ENCODE measurements around the gene GNG12. TPM values are rescaled to one million over a fixed set of nuclear protein-coding genes. Genes with fewer than 3 reads are reported as not detected.

GNG12 gene
- total RNA-seq, 6 donors from 2014 or later, result 14.3 to 54.6 (median 45.1) TPM

- TF ChIP-seq POLR2A (IDR thresholded peaks at IDR 0.05) (no peak), EP300 (IDR thresholded peaks at IDR 0.05) (no peak), POLR2AphosphoS5 (IDR thresholded peaks at IDR 0.05) (no peak)
- TF ChIP-seq, protein P1, sequence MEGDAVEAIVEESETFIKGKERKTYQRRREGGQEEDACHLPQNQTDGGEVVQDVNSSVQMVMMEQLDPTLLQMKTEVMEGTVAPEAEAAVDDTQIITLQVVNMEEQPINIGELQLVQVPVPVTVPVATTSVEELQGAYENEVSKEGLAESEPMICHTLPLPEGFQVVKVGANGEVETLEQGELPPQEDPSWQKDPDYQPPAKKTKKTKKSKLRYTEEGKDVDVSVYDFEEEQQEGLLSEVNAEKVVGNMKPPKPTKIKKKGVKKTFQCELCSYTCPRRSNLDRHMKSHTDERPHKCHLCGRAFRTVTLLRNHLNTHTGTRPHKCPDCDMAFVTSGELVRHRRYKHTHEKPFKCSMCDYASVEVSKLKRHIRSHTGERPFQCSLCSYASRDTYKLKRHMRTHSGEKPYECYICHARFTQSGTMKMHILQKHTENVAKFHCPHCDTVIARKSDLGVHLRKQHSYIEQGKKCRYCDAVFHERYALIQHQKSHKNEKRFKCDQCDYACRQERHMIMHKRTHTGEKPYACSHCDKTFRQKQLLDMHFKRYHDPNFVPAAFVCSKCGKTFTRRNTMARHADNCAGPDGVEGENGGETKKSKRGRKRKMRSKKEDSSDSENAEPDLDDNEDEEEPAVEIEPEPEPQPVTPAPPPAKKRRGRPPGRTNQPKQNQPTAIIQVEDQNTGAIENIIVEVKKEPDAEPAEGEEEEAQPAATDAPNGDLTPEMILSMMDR (IDR thresholded peaks at IDR 0.05), result no peak
- Histone ChIP-seq H3K36me3 (no peaks in the 10 kb centered on the region), H3K27me3 (no peaks in the 10 kb centered on the region), H3K4me3 (no peak overlapping the region), H3K9me3 (no peaks in the 10 kb centered on the region), H3K27ac (no peak overlapping the region), H3K4me1 (peaks cover 25 to 31% (median 30%) of the 10 kb centered on the region in 4 donors)
- DNase-seq (no peak), ATAC-seq (ENCODE audit: low FRiP score in 2 of 2) (no peak)
- WGBS, 2 donors, result 64 to 70% methylated on average over 6 of the region's 6 CpGs
These were observed 87.2 kb downstream of the GNG12 start for GRCh38 chr1:67745875-67746698.

DNA sequence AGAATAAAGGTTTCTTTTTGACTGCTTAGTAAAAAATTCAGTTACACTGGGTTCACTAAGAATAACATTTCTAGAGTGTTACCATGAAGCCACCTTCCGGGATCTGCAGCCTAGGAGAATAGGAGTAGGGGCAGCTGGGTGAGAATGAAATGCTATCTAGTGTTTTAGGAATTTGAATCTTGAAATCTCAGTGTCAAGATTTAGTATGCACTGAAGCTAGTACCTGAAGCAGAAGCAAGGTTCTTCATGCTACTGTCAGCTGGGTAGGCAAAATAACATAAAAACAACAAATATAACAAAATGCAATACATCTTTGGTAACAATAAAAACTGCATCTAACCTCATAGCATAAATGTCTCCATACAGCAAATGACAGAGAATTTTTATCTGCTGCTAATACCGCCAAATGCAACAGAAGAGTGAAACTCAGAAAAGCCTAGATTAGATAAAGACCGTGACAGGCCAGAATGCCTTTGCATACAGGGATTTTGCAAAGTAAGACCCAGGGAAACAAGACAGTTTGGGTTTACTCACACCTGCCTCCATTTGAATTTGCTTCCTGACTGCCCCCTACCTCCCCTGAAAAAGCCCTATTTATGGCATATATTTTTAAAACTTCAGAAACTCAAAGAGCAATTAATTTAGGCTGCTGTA lies 90.1 kb downstream of the GNG12 start:
- no peaks in the 10 kb centered on the region for H3K36me3 ChIP-seq
- no peak overlapping the region for H3K4me3 ChIP-seq
- TF ChIP-seq EP300 (IDR thresholded peaks at IDR 0.05) (no peak), POLR2A (IDR thresholded peaks at IDR 0.05) (no peak), POLR2AphosphoS5 (IDR thresholded peaks at IDR 0.05) (no peak)
- TF ChIP-seq, protein P1 (IDR thresholded peaks at IDR 0.05), result no peak
- no peaks in the 10 kb centered on the region for H3K27me3 ChIP-seq
- DNase-seq, result no peak
- no peak overlapping the region for H3K27ac ChIP-seq
- no peak for ATAC-seq (ENCODE audit: low FRiP score in 2 of 2)
- peaks cover 6 to 9% (median 6%) of the 10 kb centered on the region in 4 donors for H3K4me1 ChIP-seq
- H3K9me3 ChIP-seq, result no peaks in the 10 kb centered on the region
- 78 to 87% methylated on average over 3 of the region's 3 CpGs for WGBS, 2 donors

DNA sequence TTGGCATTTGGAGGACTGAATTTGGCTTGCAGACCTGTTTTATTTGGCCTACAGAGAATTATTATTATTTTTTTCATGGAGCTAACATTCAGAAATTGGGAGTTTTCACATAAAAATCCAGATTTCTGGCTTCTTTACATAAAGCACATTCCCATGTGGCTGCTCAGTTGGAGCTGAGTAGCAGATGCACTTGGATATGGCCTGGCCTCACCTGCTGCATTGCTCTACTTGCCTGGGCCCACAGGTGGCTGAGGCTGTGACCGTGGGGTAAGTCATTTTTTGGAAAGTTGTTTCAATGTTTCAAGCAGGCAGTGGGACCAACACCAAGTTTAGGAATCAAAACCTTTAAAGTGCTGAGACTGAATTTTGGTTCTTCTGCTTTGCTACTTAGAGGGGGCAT lies 91.5 kb downstream of the GNG12 start:
- no peaks in the 10 kb centered on the region for H3K9me3 ChIP-seq
- ATAC-seq (ENCODE audit: low FRiP score in 2 of 2) (no peak), DNase-seq (no peak)
- no peaks in the 10 kb centered on the region for H3K27me3 ChIP-seq
- 73 to 100% methylated on average over 1 of the region's 1 CpG for WGBS, 2 donors
- no peak overlapping the region for H3K27ac ChIP-seq
- H3K4me3 ChIP-seq, result no peak overlapping the region
- no peaks in the 10 kb centered on the region for H3K36me3 ChIP-seq
- TF ChIP-seq EP300 (IDR thresholded peaks at IDR 0.05), result no peak
- TF ChIP-seq POLR2A (IDR thresholded peaks at IDR 0.05), result no peak
- TF ChIP-seq, protein P1 (IDR thresholded peaks at IDR 0.05), result no peak
- TF ChIP-seq POLR2AphosphoS5 (IDR thresholded peaks at IDR 0.05), result no peak
- peaks cover 2 to 4% (median 3%) of the 10 kb centered on the region in 4 donors for H3K4me1 ChIP-seq

DNA sequence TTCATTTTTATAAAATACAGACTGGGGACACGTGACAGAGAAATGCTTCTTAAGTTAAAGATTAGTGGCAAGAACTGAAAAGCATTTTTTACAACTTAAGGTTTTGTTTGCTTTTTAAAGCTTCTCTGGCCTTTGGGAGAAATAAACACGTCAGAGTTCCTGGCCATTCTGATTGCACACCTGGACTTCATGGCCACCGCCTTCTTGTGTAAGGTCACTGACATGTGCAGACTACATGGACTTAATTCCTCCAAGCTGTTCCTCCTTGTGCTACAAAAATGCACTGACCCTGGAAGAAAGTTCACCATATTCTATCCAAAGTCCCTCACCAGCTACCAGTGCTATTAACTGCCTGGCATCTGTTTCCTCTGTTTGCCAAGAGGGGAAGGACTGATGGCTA lies 92.1 kb downstream of the GNG12 start:
- H3K27me3 ChIP-seq, result no peaks in the 10 kb centered on the region
- H3K36me3 ChIP-seq, result no peaks in the 10 kb centered on the region
- DNase-seq (no peak), ATAC-seq (ENCODE audit: low FRiP score in 2 of 2) (no peak)
- H3K4me1 ChIP-seq, result peaks cover 8 to 10% (median 9%) of the 10 kb centered on the region in 4 donors
- 84 to 85% methylated on average over 3 of the region's 3 CpGs for WGBS, 2 donors
- H3K4me3 ChIP-seq, result no peak overlapping the region
- H3K27ac ChIP-seq, result no peak overlapping the region
- H3K9me3 ChIP-seq, result no peaks in the 10 kb centered on the region
- TF ChIP-seq, protein P1 (IDR thresholded peaks at IDR 0.05), result no peak
- TF ChIP-seq POLR2A (IDR thresholded peaks at IDR 0.05), result no peak
- no peak for TF ChIP-seq EP300 (IDR thresholded peaks at IDR 0.05)
- no peak for TF ChIP-seq POLR2AphosphoS5 (IDR thresholded peaks at IDR 0.05)

Data from upper lobe of left lung (tissue), 6 donors.